ENCODE results near the gene UNC45A.
A peak's percentile ranks its signal among the peaks of the same experiment; 100 is the strongest.

- TF ChIP-seq POLR2AphosphoS5 (IDR thresholded peaks at IDR 0.05) (peak; percentile 31), CTCF (IDR thresholded peaks at IDR 0.05) (peak; percentile 93 to 97 (median 96))
These were observed 49.4 kb upstream of the UNC45A start for GRCh38 chr15:90885432-90886290.

Measured in prostate gland (tissue), 2 donors.